AG09319 (cell line): ENCODE measurements around the gene DCLK2.
A peak's percentile ranks its signal among the peaks of the same experiment; 100 is the strongest.

ENCODE experiments used
- DNase-seq: peaks from one replicate; pipeline ENCODE4 v3.0.0-alpha.2; 2010; ENCODE audit warnings: low read depth; ENCODE audit errors: extremely low read depth
- TF ChIP-seq, protein P1 (sequence below): IDR thresholded peaks from 2 replicates; pipeline ENCODE4 v1.5.1; 2011; ENCODE audit warnings: low read depth, mild to moderate bottlenecking, inconsistent platforms, low read length, moderate library complexity

DCLK2 gene

GRCh38 chr4:150039274-150040127, 38.7 kb upstream of the DCLK2 start:
- TF ChIP-seq, protein P1, sequence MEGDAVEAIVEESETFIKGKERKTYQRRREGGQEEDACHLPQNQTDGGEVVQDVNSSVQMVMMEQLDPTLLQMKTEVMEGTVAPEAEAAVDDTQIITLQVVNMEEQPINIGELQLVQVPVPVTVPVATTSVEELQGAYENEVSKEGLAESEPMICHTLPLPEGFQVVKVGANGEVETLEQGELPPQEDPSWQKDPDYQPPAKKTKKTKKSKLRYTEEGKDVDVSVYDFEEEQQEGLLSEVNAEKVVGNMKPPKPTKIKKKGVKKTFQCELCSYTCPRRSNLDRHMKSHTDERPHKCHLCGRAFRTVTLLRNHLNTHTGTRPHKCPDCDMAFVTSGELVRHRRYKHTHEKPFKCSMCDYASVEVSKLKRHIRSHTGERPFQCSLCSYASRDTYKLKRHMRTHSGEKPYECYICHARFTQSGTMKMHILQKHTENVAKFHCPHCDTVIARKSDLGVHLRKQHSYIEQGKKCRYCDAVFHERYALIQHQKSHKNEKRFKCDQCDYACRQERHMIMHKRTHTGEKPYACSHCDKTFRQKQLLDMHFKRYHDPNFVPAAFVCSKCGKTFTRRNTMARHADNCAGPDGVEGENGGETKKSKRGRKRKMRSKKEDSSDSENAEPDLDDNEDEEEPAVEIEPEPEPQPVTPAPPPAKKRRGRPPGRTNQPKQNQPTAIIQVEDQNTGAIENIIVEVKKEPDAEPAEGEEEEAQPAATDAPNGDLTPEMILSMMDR: no peak
- no peak for DNase-seq

- TF ChIP-seq, protein P1: no peak
Observed at GRCh38 chr4:150044517-150044916, 33.7 kb upstream of the DCLK2 start.

GRCh38 chr4:150045410-150045809, 32.8 kb upstream of the DCLK2 start:
- TF ChIP-seq, protein P1: no peak
- DNase-seq: peak; percentile 22

More at GRCh38 chr4:150044517-150044916, 33.7 kb upstream of the DCLK2 start:
- no peak for DNase-seq

GRCh38 chr4:150046728-150047217, 31.5 kb upstream of the DCLK2 start:
- no peak for DNase-seq
- TF ChIP-seq, protein P1: no peak

DNA sequence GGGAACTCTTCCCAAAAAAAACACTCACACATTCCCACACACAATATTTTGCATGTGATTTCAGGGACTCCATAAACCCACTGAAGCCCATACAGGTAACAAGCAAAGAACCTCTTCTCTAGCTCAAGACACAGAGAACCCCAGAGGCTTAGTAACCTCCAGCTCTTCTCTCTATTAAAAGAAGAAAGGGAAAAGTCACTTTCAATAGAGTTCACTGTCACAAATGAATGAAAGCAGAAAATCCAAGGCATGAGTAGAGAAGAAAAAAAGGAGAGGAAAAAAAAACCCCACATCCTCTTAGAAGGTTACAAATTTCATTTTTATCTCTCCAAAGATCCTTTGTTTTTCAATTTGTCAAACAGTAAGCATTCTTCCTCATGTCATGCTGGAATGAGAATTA, 30.7 kb upstream of the DCLK2 start:
- peak; percentile 31 for DNase-seq
- TF ChIP-seq, protein P1: no peak

GRCh38 chr4:150049682-150050081, 28.6 kb upstream of the DCLK2 start:
- TF ChIP-seq, protein P1: no peak
- no peak for DNase-seq

DNA sequence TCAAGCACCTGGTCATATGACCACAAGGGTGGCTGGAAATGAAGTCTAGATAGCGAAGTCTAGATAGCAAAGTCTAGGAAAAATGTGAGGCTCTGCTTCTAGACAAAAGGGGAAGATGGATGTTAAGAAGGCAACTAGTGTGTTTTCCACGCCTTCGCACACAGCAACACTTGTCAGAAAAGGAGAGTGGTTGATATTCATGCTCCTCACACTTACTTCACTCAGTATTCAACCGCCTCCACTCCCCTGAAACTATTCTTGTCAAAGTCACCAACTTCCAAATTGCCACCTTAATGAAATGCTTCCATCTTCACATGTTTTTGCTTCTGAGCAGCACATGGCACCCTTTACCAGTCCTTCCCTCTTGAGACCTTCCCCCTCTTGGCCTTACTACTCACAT, 27.7 kb upstream of the DCLK2 start:
- DNase-seq: no peak
- TF ChIP-seq, protein P1: no peak
